Hepatocyte (in vitro differentiated cells): ENCODE results near the gene MSS51. TPM values are rescaled to one million over a fixed set of nuclear protein-coding genes. Genes with fewer than 3 reads are reported as not detected.

Experiments
- DNase-seq: peaks from one replicate; pipeline ENCODE4 v3.0.0-alpha.2; 2016; ENCODE audit warnings: low spot score
- H2AFZ ChIP-seq: fragments of 200-600 bp; sonication (generic); 2 replicates; pipeline ENCODE4 v1.6.0; 2016; ENCODE audit warnings: antibody characterized with exemption, mild to moderate bottlenecking
- H3K27ac ChIP-seq: fragments of 200-600 bp; sonication (generic); 2 replicates; pipeline ENCODE4 v1.5.1; 2016; ENCODE audit warnings: mild to moderate bottlenecking
- H3K27me3 ChIP-seq: fragments of 200-600 bp; sonication (generic); 2 replicates; pipeline ENCODE4 v1.6.1; 2016
- H3K36me3 ChIP-seq: fragments of 200-600 bp; sonication (generic); replicated peaks from 2 replicates; pipeline ENCODE4 v1.5.1; 2016; ENCODE audit warnings: low read depth; ENCODE audit not compliant: insufficient read depth
- H3K4me1 ChIP-seq: fragments of 200-600 bp; sonication (generic); 2 replicates; pipeline ENCODE4 v1.5.1; 2016; ENCODE audit warnings: mild to moderate bottlenecking, moderate library complexity; ENCODE audit not compliant: insufficient read depth
- H3K4me2 ChIP-seq: fragments of 200-600 bp; sonication (generic); 2 replicates; pipeline ENCODE4 v1.6.0; 2016
- H3K4me3 ChIP-seq: fragments of 200-600 bp; sonication (generic); 2 replicates; pipeline ENCODE4 v1.5.1; 2016; ENCODE audit warnings: mild to moderate bottlenecking
- H3K79me2 ChIP-seq: fragments of 200-600 bp; sonication (generic); 2 replicates; pipeline ENCODE4 v1.6.0; 2017; ENCODE audit warnings: mild to moderate bottlenecking
- H3K9me2 ChIP-seq: fragments of 200-600 bp; sonication (generic); replicated peaks from 2 replicates; pipeline ENCODE4 v1.6.0; 2017; ENCODE audit warnings: mild to moderate bottlenecking; ENCODE audit not compliant: insufficient read depth
- H3K9me3 ChIP-seq: fragments of 200-600 bp; sonication (generic); 2 replicates; pipeline ENCODE4 v1.5.1; 2016; ENCODE audit warnings: low read depth, mild to moderate bottlenecking
- H4K20me1 ChIP-seq: fragments of 200-600 bp; sonication (generic); 2 replicates; pipeline ENCODE4 v1.6.0; 2016; ENCODE audit warnings: mild to moderate bottlenecking; ENCODE audit not compliant: insufficient read depth, poor library complexity, severe bottlenecking
- CTCF ChIP-seq: fragments of 200-600 bp; sonication (generic); IDR thresholded peaks from 2 replicates; pipeline ENCODE4 v1.5.1; 2016; ENCODE audit warnings: antibody characterized with exemption, mild to moderate bottlenecking; ENCODE audit not compliant: poor library complexity
- EZH2 ChIP-seq: fragments of 200-600 bp; sonication (generic); IDR thresholded peaks from 2 replicates; pipeline ENCODE4 v1.6.1; 2016; ENCODE audit warnings: antibody characterized with exemption, mild to moderate bottlenecking, borderline replicate concordance
- EZH2phosphoT487 ChIP-seq: fragments of 200-600 bp; sonication (generic); IDR thresholded peaks from one replicate; pipeline ENCODE4 v1.6.1; 2018; ENCODE audit warnings: antibody characterized with exemption, mild to moderate bottlenecking, low read depth, moderate library complexity; ENCODE audit not compliant: unreplicated experiment, severe bottlenecking
- WGBS: methylation state at CpG from one replicate; pipeline ENCODE4 v1.1.6; 2016; ENCODE audit warnings: low lambda C conversion rate; ENCODE audit errors: missing lambda C conversion rate; 5-methylcytosine and 5-hydroxymethylcytosine counted together
- polyA plus RNA-seq: library from polyadenylated mRNA; unstranded; fragments of >200 nt; fragmentation: Nextera tagmentation; extraction: Ambion mirVana; gene quantifications from 2 replicates; pipeline ENCODE4 v1.2.1, GENCODE V29; 2016
- total RNA-seq: library from RNA; depleted of rRNA; stranded (reverse); fragments of >200 nt; gene quantifications from 2 replicates; pipeline ENCODE4 v1.2.3, GENCODE V29; 2014

MSS51 gene
- total and polyA plus RNA-seq, 2 experiments from 2014 or later = 0.48 to 1.2 TPM

DNA sequence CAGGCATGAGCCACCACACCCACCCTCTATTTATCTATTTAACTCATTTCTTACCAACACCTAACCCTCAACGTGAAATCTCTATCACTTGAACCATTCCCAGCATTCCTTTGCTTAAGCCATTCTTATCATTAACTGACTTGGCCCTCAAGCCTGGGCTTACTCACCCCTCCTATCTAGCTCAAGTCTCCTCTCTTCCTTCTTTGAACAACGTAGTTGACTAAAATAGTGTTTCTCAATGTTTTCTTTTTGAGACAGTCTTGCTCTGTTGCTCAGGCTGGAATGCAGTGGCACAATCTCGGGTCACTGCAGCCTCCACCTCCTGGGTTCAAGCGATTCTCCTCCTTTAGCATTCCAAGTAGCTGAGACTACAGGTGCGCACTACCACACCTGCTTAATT is 26.5 kb downstream of the MSS51 start:
- Histone ChIP-seq H3K9me3 (no peaks in the 10 kb centered on the region), H3K79me2 (peaks cover 99% of the 10 kb centered on the region), H3K9me2 (no peaks in the 10 kb centered on the region), H2AFZ (no peak overlapping the region), H3K27ac (no peak overlapping the region), H4K20me1 (peaks cover 36% of the 10 kb centered on the region), H3K27me3 (no peaks in the 10 kb centered on the region), H3K36me3 (no peaks in the 10 kb centered on the region), H3K4me1 (no peaks in the 10 kb centered on the region), H3K4me2 (no peak overlapping the region), H3K4me3 (no peak overlapping the region)
- no peak for DNase-seq
- TF ChIP-seq EZH2phosphoT487 (no peak), EZH2 (no peak), CTCF (no peak)
- WGBS = 72% methylated on average over 5 of the region's 5 CpGs

GRCh38 chr10:73405556-73405955 is 27.8 kb downstream of the MSS51 start:
- no peak for TF ChIP-seq CTCF
- no peak for TF ChIP-seq EZH2phosphoT487
- no peak for TF ChIP-seq EZH2
- no peak overlapping the region for H3K4me2 ChIP-seq
- H3K9me3 ChIP-seq = no peaks in the 10 kb centered on the region
- no peaks in the 10 kb centered on the region for H3K4me1 ChIP-seq
- WGBS = 91% methylated on average over 3 of the region's 3 CpGs
- peaks cover 39% of the 10 kb centered on the region for H4K20me1 ChIP-seq
- no peaks in the 10 kb centered on the region for H3K27me3 ChIP-seq
- no peak for DNase-seq
- no peak overlapping the region for H2AFZ ChIP-seq
- no peaks in the 10 kb centered on the region for H3K36me3 ChIP-seq
- H3K79me2 ChIP-seq = peaks cover 98% of the 10 kb centered on the region
- no peak overlapping the region for H3K4me3 ChIP-seq
- no peak overlapping the region for H3K27ac ChIP-seq
- no peaks in the 10 kb centered on the region for H3K9me2 ChIP-seq

DNA sequence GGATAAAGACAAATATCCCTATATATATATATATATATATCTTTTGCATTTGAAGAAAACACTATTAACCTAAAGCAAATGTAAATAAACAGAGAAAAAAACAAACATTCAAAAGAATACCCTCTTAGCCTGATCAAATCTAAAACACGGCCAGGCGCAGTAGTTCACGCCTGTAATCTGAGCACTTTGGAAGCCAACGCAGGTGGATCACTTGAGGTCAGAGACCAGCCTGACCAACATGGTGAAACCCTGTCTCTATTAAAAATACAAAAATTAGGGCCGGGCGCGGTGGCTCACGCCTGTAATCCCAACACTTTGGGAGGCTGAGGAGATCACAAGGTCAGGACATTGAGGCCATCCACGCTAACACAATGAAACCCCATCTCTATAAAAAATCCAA is 28.7 kb downstream of the MSS51 start:
- H3K27me3 ChIP-seq = no peaks in the 10 kb centered on the region
- TF ChIP-seq EZH2phosphoT487 = no peak
- no peak for TF ChIP-seq CTCF
- TF ChIP-seq EZH2 = no peak
- peaks cover 34% of the 10 kb centered on the region for H4K20me1 ChIP-seq
- H2AFZ ChIP-seq = no peak overlapping the region
- H3K4me3 ChIP-seq = no peak overlapping the region
- no peaks in the 10 kb centered on the region for H3K9me3 ChIP-seq
- H3K4me1 ChIP-seq = no peaks in the 10 kb centered on the region
- H3K36me3 ChIP-seq = no peaks in the 10 kb centered on the region
- no peak for DNase-seq
- H3K4me2 ChIP-seq = no peak overlapping the region
- peaks cover 93% of the 10 kb centered on the region for H3K79me2 ChIP-seq
- H3K9me2 ChIP-seq = no peaks in the 10 kb centered on the region
- 94% methylated on average over 9 of the region's 9 CpGs for WGBS
- H3K27ac ChIP-seq = no peak overlapping the region

- H3K4me3 ChIP-seq = no peak overlapping the region
- no peak overlapping the region for H3K27ac ChIP-seq
- no peak for DNase-seq
- H3K4me2 ChIP-seq = no peak overlapping the region
- H4K20me1 ChIP-seq = peaks cover 19% of the 10 kb centered on the region
- TF ChIP-seq EZH2 (no peak), CTCF (no peak), EZH2phosphoT487 (no peak)
- no peaks in the 10 kb centered on the region for H3K4me1 ChIP-seq
- no peaks in the 10 kb centered on the region for H3K9me2 ChIP-seq
- H3K79me2 ChIP-seq = peaks cover 62% of the 10 kb centered on the region
- WGBS = 98% methylated on average over 6 of the region's 6 CpGs
- H2AFZ ChIP-seq = no peak overlapping the region
- no peaks in the 10 kb centered on the region for H3K9me3 ChIP-seq
- H3K36me3 ChIP-seq = no peaks in the 10 kb centered on the region
- H3K27me3 ChIP-seq = no peaks in the 10 kb centered on the region
Measured at GRCh38 chr10:73401636-73402035, 31.7 kb downstream of the MSS51 start.
